ENCODE data around the gene CTDSPL. TPM values are rescaled to one million over a fixed set of nuclear protein-coding genes. Genes with fewer than 3 reads are reported as not detected.

CTDSPL gene
- total and polyA plus RNA-seq, 2 of the 8 experiments (the other 6 are each of a cell fraction or from before 2014, with no cell fraction given) = 20.3 to 42.2 TPM

- Histone ChIP-seq H2BK120ac (replicated peaks; ENCODE audit: low read depth, low read length) (no peak overlapping the region), H2BK20ac (ENCODE audit: low read length) (no peak overlapping the region), H3K9me3 (ENCODE audit: insufficient read depth in 2 of 2, low read depth in 1 of 2, low read length in 1 of 2) (no peaks in the 10 kb centered on the region), H3K23me2 (ENCODE audit: low read depth, low read length) (peaks cover 7% of the 10 kb centered on the region), H3K4ac (replicated peaks; ENCODE audit: insufficient read length, low read depth, low read length) (no peak overlapping the region), H3K4me1 (replicated peaks in 1 of 4; ENCODE audit: control insufficient read depth in 3 of 4, insufficient read depth in 4 of 4, low read length in 3 of 4) (peaks cover 0 to 13% (median 7%) of the 10 kb centered on the region in 4 experiments; a peak in 6 of 7 replicates), H3K27ac (ENCODE audit: low read depth, low read length) (no peak overlapping the region), H2AK5ac (ENCODE audit: low read depth, low read length) (0 out of 2 replicates have a peak overlapping the region, but pooled peaks have one; percentile 26), H3K56ac (replicated peaks; ENCODE audit: insufficient read length, low read depth, low read length) (no peak overlapping the region), H3K4me3 (ENCODE audit: extremely low read depth in 1 of 4, insufficient read depth in 2 of 4, low read depth in 3 of 4, low read length in 4 of 4) (no peak overlapping the region), H2BK15ac (ENCODE audit: low read length) (peak overlapping the region; percentile 85; the same call in 1 of the 2 replicates), H3K9ac (replicated peaks in 1 of 4; ENCODE audit: extremely low read depth in 1 of 4, low read depth in 3 of 4, low read length in 3 of 4) (no peak overlapping the region), H4K91ac (replicated peaks; ENCODE audit: insufficient read length, low read length) (peak overlapping the region; percentile 1), H3K23ac (ENCODE audit: insufficient read length) (no peak overlapping the region), H4K8ac (ENCODE audit: extremely low read depth, insufficient read depth, low read length) (no peak overlapping the region), H3K14ac (ENCODE audit: insufficient read length) (no peak overlapping the region), H2AFZ (ENCODE audit: low read length) (no peak overlapping the region), H3K18ac (ENCODE audit: extremely low read depth, low read length) (no peak overlapping the region), H4K5ac (ENCODE audit: insufficient read length, low read depth, low read length) (no peak overlapping the region), H2BK5ac (ENCODE audit: low read depth, low read length) (no peak overlapping the region), H2BK12ac (ENCODE audit: low read depth, low read length) (0 out of 2 replicates have a peak overlapping the region, but pooled peaks have one; percentile 50), H3K79me2 (ENCODE audit: control insufficient read depth in 1 of 2, insufficient read depth in 2 of 2, low read length in 2 of 2) (no peaks in the 10 kb centered on the region), H3K4me2 (ENCODE audit: insufficient read depth in 1 of 2, low read depth in 2 of 2, low read length in 2 of 2) (0 out of 4 replicates have a peak overlapping the region, but pooled peaks of 1 of the 2 experiments have one; percentile 54), H3K79me1 (ENCODE audit: low read depth, low read length) (no peaks in the 10 kb centered on the region), H3K27me3 (replicated peaks in 1 of 4; ENCODE audit: control insufficient read depth in 3 of 4, extremely low read depth in 1 of 4, insufficient read depth in 3 of 4, low read length in 3 of 4) (peaks cover 0 to 5% (median 1%) of the 10 kb centered on the region in 4 experiments; a peak in 4 of 7 replicates), H3K36me3 (ENCODE audit: control insufficient read depth in 2 of 4, insufficient read depth in 4 of 4, low read length in 3 of 4) (no peaks in the 10 kb centered on the region), H4K20me1 (replicated peaks in 1 of 2; ENCODE audit: control insufficient read depth in 1 of 2, insufficient read depth in 2 of 2, low read length in 2 of 2) (no peaks in the 10 kb centered on the region)
- ChIA-PET CTCF (ENCODE audit: partially characterized antibody) (interaction anchor here (1.1 to 2.1 kb wide), 5 partner anchors 12 to 82 kb away, joined by 3 to 10 read pairs (median 5); no protein-coding TSS in a partner anchor), POLR2A (ENCODE audit: partially characterized antibody) (no interaction called here)
- DNase-seq (ENCODE audit: low read depth in 1 of 2, low spot score in 2 of 2) = no peak
- FAIRE-seq = no peak
- TF ChIP-seq ZNF274 (IDR thresholded peaks at IDR 0.05; ENCODE audit: borderline replicate concordance, extremely low read depth, low read length) (no peak), CBX5 (IDR thresholded peaks at IDR 0.05; ENCODE audit: low read depth, low read length) (no peak), SP2 (IDR thresholded peaks at IDR 0.05; ENCODE audit: low read length) (no peak), BACH1 (IDR thresholded peaks at IDR 0.05; ENCODE audit: low read length) (no peak), SIN3A (conservative IDR thresholded peaks at IDR 0.05 in 1 of 2, IDR thresholded peaks at IDR 0.05 in 1 of 2; ENCODE audit: low read depth in 1 of 2, low read length in 2 of 2) (no peak), CBX8 (IDR thresholded peaks at IDR 0.05; ENCODE audit: borderline replicate concordance, low read depth, low read length) (no peak), KDM4A (IDR thresholded peaks at IDR 0.05; ENCODE audit: low read depth, low read length, severe bottlenecking) (no peak), CHD2 (IDR thresholded peaks at IDR 0.05; ENCODE audit: low read length) (no peak), SIRT6 (IDR thresholded peaks at IDR 0.05; ENCODE audit: low read length) (no peak), GTF2F1 (IDR thresholded peaks at IDR 0.05; ENCODE audit: borderline replicate concordance, low read depth, low read length) (no peak), KDM1A (IDR thresholded peaks at IDR 0.05; ENCODE audit: borderline replicate concordance, low read length) (no peak), POU5F1 (IDR thresholded peaks at IDR 0.05; ENCODE audit: low read depth, low read length) (no peak)
- 93% methylated on average over 7 of the region's 7 CpGs; no CpG with 5 or more reads in 1 of the 2 experiments for WGBS, 2 experiments (ENCODE audit: extremely low coverage in 1 of 2, insufficient coverage in 1 of 2, insufficient read length in 1 of 2, insufficient replicate concordance in 2 of 2, low coverage in 1 of 2, low lambda C conversion rate in 2 of 2, missing lambda C conversion rate in 1 of 2)
These were observed 130.1 kb downstream of the CTDSPL start for GRCh38 chr3:37991823-37992222.
